ENCODE data around the gene SAP30BP.

The SAP30BP gene

GRCh38 chr17:75625813-75626486 is 41.2 kb upstream of the SAP30BP start:
- TF ChIP-seq ZBTB7A (IDR thresholded peaks at IDR 0.05; ENCODE audit: low read depth) (0 out of 2 replicates have a peak, but pooled peaks have one; percentile 45), EGR1 (IDR thresholded peaks at IDR 0.05) (no peak), RAD21 (IDR thresholded peaks at IDR 0.05; ENCODE audit: low read depth) (peak; percentile 41; the same call in 1 of the 2 replicates), USF1 (IDR thresholded peaks at IDR 0.05) (no peak)

GRCh38 chr17:75626496-75627038 is 40.6 kb upstream of the SAP30BP start:
- no peak for TF ChIP-seq CREB1 (IDR thresholded peaks at IDR 0.05; ENCODE audit: low read depth)
- TF ChIP-seq MAX (IDR thresholded peaks at IDR 0.05), result no peak
- no peak for TF ChIP-seq TAF1 (IDR thresholded peaks at IDR 0.05; ENCODE audit: low read depth)
- no peak for TF ChIP-seq ZBTB7A (IDR thresholded peaks at IDR 0.05; ENCODE audit: low read depth)
- no peak for TF ChIP-seq NFIC (IDR thresholded peaks at IDR 0.05)
- TF ChIP-seq YY1 (IDR thresholded peaks at IDR 0.05; ENCODE audit: low read depth), result no peak
- no peak for TF ChIP-seq TEAD4 (IDR thresholded peaks at IDR 0.05)
- TF ChIP-seq TCF12 (IDR thresholded peaks at IDR 0.05; ENCODE audit: low read depth), result no peak
- TF ChIP-seq EP300 (IDR thresholded peaks at IDR 0.05; ENCODE audit: borderline replicate concordance), result no peak
- no peak for TF ChIP-seq FOXM1 (IDR thresholded peaks at IDR 0.05; ENCODE audit: borderline replicate concordance, low read depth)
- TF ChIP-seq EGR1 (IDR thresholded peaks at IDR 0.05), result no peak
- no peak for TF ChIP-seq CEBPB (IDR thresholded peaks at IDR 0.05)
- no peak for TF ChIP-seq RAD21 (IDR thresholded peaks at IDR 0.05; ENCODE audit: low read depth)
- no peak for TF ChIP-seq USF1 (IDR thresholded peaks at IDR 0.05)
- TF ChIP-seq, protein P1, sequence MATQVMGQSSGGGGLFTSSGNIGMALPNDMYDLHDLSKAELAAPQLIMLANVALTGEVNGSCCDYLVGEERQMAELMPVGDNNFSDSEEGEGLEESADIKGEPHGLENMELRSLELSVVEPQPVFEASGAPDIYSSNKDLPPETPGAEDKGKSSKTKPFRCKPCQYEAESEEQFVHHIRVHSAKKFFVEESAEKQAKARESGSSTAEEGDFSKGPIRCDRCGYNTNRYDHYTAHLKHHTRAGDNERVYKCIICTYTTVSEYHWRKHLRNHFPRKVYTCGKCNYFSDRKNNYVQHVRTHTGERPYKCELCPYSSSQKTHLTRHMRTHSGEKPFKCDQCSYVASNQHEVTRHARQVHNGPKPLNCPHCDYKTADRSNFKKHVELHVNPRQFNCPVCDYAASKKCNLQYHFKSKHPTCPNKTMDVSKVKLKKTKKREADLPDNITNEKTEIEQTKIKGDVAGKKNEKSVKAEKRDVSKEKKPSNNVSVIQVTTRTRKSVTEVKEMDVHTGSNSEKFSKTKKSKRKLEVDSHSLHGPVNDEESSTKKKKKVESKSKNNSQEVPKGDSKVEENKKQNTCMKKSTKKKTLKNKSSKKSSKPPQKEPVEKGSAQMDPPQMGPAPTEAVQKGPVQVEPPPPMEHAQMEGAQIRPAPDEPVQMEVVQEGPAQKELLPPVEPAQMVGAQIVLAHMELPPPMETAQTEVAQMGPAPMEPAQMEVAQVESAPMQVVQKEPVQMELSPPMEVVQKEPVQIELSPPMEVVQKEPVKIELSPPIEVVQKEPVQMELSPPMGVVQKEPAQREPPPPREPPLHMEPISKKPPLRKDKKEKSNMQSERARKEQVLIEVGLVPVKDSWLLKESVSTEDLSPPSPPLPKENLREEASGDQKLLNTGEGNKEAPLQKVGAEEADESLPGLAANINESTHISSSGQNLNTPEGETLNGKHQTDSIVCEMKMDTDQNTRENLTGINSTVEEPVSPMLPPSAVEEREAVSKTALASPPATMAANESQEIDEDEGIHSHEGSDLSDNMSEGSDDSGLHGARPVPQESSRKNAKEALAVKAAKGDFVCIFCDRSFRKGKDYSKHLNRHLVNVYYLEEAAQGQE (IDR thresholded peaks at IDR 0.05; ENCODE audit: low read depth), result no peak

DNA sequence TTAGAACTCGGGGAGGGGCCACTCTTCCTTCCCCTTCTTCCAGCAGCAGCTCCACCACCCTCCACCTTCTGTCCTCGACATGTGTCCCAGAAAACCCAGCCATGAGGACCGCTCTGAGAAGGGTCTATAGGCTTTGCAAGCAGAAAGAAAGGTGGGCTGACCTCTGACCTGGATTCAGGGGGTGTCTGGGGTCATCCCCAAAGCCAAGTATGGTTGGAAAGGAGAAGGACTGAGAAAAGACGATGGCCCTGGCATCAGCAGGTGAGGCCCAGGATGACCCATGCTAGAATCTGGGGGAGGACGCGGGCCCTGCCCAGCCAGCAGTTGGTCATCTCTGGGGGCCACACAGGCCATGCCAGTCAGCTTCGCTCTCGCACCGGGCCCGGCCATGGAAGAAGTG is 40.0 kb upstream of the SAP30BP start:
- TF ChIP-seq CREB1 (IDR thresholded peaks at IDR 0.05; ENCODE audit: low read depth) (no peak), ZBTB7A (IDR thresholded peaks at IDR 0.05; ENCODE audit: low read depth) (no peak), FOXM1 (IDR thresholded peaks at IDR 0.05; ENCODE audit: borderline replicate concordance, low read depth) (no peak), TAF1 (IDR thresholded peaks at IDR 0.05; ENCODE audit: low read depth) (no peak), RAD21 (IDR thresholded peaks at IDR 0.05; ENCODE audit: low read depth) (no peak), CEBPB (IDR thresholded peaks at IDR 0.05) (no peak), TCF12 (IDR thresholded peaks at IDR 0.05; ENCODE audit: low read depth) (no peak), MAX (IDR thresholded peaks at IDR 0.05) (no peak), TEAD4 (IDR thresholded peaks at IDR 0.05) (no peak), USF1 (IDR thresholded peaks at IDR 0.05) (no peak), EGR1 (IDR thresholded peaks at IDR 0.05) (no peak), YY1 (IDR thresholded peaks at IDR 0.05; ENCODE audit: low read depth) (no peak), EP300 (IDR thresholded peaks at IDR 0.05; ENCODE audit: borderline replicate concordance) (no peak), NFIC (IDR thresholded peaks at IDR 0.05) (no peak)
- TF ChIP-seq, protein P1 (IDR thresholded peaks at IDR 0.05; ENCODE audit: low read depth), result no peak

DNA sequence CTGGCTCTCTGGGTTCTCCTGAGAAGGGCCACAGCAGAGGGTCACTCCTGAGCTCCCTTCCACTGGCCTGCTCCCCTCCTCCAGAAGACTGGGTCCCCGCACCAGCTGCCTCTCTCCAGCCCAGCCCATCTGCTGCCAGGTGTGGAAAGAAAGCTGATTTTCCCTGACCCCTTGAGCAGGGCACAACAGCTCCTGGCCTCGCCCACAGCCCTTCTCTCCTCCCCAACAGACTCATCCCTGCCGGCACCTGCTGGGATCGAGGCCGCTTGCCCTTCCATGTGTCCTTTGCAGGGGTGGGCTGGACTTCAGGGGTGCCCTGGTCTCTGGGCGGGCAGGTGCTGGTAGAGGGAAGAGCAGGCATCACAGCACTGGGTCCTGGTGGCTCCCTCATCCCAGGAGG is 38.7 kb upstream of the SAP30BP start:
- TF ChIP-seq TEAD4 (IDR thresholded peaks at IDR 0.05), result no peak
- no peak for TF ChIP-seq EP300 (IDR thresholded peaks at IDR 0.05; ENCODE audit: borderline replicate concordance)
- TF ChIP-seq MAX (IDR thresholded peaks at IDR 0.05), result no peak
- TF ChIP-seq NFIC (IDR thresholded peaks at IDR 0.05), result no peak
- TF ChIP-seq ZBTB7A (IDR thresholded peaks at IDR 0.05; ENCODE audit: low read depth), result no peak
- no peak for TF ChIP-seq RAD21 (IDR thresholded peaks at IDR 0.05; ENCODE audit: low read depth)
- no peak for TF ChIP-seq USF1 (IDR thresholded peaks at IDR 0.05)

- TF ChIP-seq ZBTB7A (IDR thresholded peaks at IDR 0.05; ENCODE audit: low read depth) (no peak), USF1 (IDR thresholded peaks at IDR 0.05) (no peak), TEAD4 (IDR thresholded peaks at IDR 0.05) (no peak), EP300 (IDR thresholded peaks at IDR 0.05; ENCODE audit: borderline replicate concordance) (no peak), CREB1 (IDR thresholded peaks at IDR 0.05; ENCODE audit: low read depth) (no peak), TCF12 (IDR thresholded peaks at IDR 0.05; ENCODE audit: low read depth) (no peak), EGR1 (IDR thresholded peaks at IDR 0.05) (no peak)
Observed at GRCh38 chr17:75629157-75629556, 38.0 kb upstream of the SAP30BP start.
